Ishikawa (cell line): Measurements from ENCODE around the gene CETP.

ENCODE experiments used
- CEBPB ChIP-seq: IDR thresholded peaks from 2 replicates; pipeline ENCODE4 v1.6.1; 2012
- CREB1 ChIP-seq: IDR thresholded peaks from 2 replicates; pipeline ENCODE4 v1.6.1; 2012; ENCODE audit warnings: low read depth
- EGR1 ChIP-seq: IDR thresholded peaks from 2 replicates; pipeline ENCODE4 v1.6.1; 2012
- EP300 ChIP-seq: IDR thresholded peaks from 2 replicates; pipeline ENCODE4 v1.6.1; 2012; ENCODE audit warnings: borderline replicate concordance
- FOXM1 ChIP-seq: IDR thresholded peaks from 2 replicates; pipeline ENCODE4 v1.6.1; 2012; ENCODE audit warnings: low read depth, borderline replicate concordance
- NFIC ChIP-seq: IDR thresholded peaks from 2 replicates; pipeline ENCODE4 v1.6.1; 2012
- RAD21 ChIP-seq: IDR thresholded peaks from 2 replicates; pipeline ENCODE4 v1.6.1; 2012; ENCODE audit warnings: low read depth
- TAF1 ChIP-seq: IDR thresholded peaks from 2 replicates; pipeline ENCODE4 v1.6.1; 2012; ENCODE audit warnings: low read depth, mild to moderate bottlenecking
- TCF12 ChIP-seq: IDR thresholded peaks from 2 replicates; pipeline ENCODE4 v1.6.1; 2012; ENCODE audit warnings: low read depth
- TEAD4 ChIP-seq: IDR thresholded peaks from 2 replicates; pipeline ENCODE4 v1.6.1; 2012
- YY1 ChIP-seq: IDR thresholded peaks from 2 replicates; pipeline ENCODE4 v1.6.1; 2012; ENCODE audit warnings: low read depth
- ZBTB7A ChIP-seq: IDR thresholded peaks from 2 replicates; pipeline ENCODE4 v1.6.1; 2012; ENCODE audit warnings: low read depth
- TF ChIP-seq, protein P1 (sequence below): IDR thresholded peaks from 2 replicates; pipeline ENCODE4 v1.6.1; 2012
- TF ChIP-seq, protein P2 (sequence below): IDR thresholded peaks from 2 replicates; pipeline ENCODE4 v1.6.1; 2012; ENCODE audit warnings: low read depth, mild to moderate bottlenecking

CETP gene

DNA sequence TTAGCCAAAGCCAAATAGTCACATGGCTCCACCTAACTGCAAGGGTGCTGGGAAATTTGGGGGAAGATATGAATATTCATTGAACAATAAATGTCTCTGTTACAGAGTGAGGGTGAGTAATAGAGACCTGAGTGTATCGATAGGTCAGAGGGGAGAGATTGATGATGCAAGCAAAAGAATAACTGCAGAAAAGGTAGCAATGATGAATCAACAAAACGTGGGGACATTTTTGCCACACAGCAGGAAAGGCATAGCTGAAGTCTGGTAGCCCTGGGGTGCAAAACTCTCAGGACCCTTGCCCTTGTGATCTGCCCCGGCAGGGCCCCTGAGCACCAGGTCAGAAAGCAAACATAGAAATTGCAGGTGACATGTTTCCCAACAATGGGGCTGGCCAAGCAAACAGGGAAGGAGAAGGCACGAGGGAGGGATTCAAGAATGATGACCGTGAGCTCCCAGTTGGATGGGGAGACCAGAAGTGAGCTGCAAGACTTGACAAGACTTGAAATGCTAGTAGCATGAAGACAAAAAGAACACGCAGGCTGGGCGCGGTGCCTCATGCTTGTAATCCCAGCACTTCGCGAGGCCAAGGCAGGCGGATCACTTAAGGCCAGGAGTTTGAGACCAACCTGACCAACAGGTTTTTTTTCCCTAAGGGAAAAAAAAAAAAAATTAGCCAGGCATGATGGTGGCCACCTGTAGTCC lies 42.5 kb upstream of the CETP start:
- no peak for TF ChIP-seq RAD21
- TF ChIP-seq ZBTB7A, result no peak
- TF ChIP-seq, protein P1, sequence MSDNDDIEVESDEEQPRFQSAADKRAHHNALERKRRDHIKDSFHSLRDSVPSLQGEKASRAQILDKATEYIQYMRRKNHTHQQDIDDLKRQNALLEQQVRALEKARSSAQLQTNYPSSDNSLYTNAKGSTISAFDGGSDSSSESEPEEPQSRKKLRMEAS, result no peak
- no peak for TF ChIP-seq CREB1
- no peak for TF ChIP-seq EP300
- TF ChIP-seq YY1, result no peak
- TF ChIP-seq, protein P2, sequence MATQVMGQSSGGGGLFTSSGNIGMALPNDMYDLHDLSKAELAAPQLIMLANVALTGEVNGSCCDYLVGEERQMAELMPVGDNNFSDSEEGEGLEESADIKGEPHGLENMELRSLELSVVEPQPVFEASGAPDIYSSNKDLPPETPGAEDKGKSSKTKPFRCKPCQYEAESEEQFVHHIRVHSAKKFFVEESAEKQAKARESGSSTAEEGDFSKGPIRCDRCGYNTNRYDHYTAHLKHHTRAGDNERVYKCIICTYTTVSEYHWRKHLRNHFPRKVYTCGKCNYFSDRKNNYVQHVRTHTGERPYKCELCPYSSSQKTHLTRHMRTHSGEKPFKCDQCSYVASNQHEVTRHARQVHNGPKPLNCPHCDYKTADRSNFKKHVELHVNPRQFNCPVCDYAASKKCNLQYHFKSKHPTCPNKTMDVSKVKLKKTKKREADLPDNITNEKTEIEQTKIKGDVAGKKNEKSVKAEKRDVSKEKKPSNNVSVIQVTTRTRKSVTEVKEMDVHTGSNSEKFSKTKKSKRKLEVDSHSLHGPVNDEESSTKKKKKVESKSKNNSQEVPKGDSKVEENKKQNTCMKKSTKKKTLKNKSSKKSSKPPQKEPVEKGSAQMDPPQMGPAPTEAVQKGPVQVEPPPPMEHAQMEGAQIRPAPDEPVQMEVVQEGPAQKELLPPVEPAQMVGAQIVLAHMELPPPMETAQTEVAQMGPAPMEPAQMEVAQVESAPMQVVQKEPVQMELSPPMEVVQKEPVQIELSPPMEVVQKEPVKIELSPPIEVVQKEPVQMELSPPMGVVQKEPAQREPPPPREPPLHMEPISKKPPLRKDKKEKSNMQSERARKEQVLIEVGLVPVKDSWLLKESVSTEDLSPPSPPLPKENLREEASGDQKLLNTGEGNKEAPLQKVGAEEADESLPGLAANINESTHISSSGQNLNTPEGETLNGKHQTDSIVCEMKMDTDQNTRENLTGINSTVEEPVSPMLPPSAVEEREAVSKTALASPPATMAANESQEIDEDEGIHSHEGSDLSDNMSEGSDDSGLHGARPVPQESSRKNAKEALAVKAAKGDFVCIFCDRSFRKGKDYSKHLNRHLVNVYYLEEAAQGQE, result no peak
- TF ChIP-seq NFIC, result no peak

DNA sequence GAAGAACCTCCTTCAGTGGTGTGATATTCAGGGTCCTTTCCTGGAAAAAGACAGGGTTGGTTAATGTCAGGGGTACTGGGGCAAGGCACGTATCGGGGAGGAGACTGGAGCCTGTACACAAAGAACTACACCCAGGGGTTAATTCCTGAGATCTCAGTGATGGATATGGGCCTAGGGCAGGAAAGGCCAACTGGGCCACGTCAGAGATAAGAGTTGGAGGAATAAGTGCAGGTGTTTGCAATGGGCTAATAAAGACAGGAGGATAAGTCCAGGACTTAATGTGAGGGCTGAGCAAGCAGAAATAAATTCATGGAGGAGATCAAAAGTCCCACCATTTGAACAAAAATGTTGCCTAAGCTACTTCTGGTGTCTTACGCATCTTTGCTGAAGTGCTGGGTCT lies 40.2 kb upstream of the CETP start:
- no peak for TF ChIP-seq EGR1
- no peak for TF ChIP-seq ZBTB7A
- TF ChIP-seq NFIC, result no peak

DNA sequence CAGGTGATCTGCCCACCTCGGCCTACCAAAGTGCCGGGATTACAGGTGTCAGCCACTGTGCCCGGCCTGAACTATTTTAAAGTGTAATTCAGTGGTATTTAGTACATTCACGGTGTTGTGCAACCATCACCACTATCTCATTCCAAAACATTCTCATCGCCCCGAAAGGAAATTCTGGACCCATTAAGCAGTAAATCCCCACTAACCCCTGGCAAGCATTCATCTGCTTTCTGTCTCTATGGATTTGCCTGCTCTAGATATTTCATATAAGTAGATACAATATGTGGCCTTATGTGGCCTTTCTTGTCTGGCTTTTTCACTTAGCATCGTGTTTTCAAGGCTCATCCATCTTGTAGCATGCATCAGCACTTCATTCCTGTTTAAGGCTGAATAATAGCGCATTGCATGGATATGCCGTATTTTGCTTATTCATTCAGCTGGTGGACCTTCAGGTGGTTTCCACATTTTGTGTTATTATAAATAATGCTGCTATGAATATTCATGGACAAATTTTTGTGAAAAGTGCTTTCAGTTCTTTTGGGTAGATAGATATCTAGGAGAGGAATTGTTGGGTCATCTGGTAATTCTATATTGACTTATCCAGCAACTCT lies 38.2 kb upstream of the CETP start:
- TF ChIP-seq TCF12 (no peak), ZBTB7A (no peak), NFIC (no peak), TEAD4 (no peak)

DNA sequence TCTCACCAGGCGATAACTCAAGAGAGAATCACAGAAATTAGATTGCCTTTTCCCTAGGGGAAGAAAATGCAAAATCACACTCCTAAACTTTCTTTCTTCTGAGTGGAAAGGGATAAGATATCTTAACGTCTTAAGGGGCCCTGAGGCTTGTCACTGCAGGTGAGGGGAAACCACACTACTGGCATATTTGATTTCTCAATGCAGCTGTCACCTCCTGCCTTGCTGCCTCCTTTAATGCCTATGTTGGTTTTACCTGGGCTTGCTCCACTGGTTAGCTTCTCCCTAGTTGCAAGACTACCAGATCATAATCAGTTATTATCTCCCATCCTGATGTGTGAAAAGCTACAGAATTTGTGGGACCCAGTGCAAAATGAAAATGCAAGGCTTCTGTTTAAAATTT lies 34.3 kb upstream of the CETP start:
- no peak for TF ChIP-seq NFIC
- TF ChIP-seq, protein P1, result no peak
- no peak for TF ChIP-seq TAF1
- TF ChIP-seq, protein P2, result no peak
- no peak for TF ChIP-seq CREB1
- no peak for TF ChIP-seq ZBTB7A
- no peak for TF ChIP-seq TEAD4
- TF ChIP-seq CEBPB, result no peak
- TF ChIP-seq EP300, result no peak

DNA sequence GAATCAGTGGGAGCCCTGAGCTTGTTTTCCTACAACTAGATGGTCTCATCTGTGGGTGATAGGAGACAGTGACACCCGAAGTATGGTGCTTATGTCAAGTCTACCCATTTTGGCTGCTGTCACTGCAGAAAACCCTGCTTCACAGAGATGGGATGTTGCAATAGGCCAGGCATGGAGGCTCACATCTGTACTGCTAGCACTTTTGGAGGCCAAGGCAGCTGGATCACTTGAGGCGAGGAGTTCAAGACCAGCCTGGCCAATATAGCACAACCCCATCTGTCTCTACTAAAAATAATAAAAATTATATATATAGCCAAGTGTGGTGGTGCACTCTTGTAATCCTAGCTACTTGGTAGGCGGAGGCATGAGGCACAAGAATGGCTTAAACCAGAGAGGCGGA lies 32.1 kb upstream of the CETP start:
- TF ChIP-seq, protein P1, result no peak
- no peak for TF ChIP-seq TEAD4

DNA sequence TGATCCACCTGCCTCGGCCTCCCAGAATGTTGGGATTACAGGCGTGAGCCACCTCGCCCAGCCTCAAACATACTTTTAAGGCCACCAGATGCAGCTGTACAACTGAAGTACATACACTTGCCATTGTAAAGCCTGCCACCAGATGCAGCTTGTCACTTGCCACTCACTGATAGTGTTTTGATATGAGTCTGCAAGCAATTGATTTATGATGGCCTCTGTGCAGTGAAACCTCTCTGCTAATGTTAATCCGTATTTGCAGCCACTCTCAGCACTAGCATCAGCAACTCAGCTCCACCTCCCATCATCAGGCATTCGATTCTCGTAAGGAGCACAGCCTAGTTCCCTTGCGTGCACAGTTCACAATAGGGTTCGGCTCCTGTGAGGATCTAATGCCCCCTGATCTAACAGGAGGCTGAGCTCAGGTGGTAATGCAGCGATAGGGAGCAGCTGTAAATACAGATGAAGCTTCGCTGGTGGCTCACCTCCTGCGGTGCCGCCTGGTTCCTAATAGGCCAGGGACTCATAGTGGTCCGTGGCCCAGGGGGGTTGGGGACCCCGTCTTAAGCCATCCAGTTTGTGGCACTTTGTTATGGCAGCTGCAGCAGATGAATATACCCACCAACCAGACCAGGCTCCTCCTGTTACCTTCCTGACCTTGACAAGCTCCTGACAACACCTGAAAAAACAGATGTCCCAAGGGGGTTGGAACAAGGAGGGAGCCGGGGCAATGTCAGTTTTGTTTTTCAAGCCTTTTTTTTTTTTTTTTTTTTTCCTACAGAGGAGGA lies 31.1 kb upstream of the CETP start:
- TF ChIP-seq EP300, result no peak
- no peak for TF ChIP-seq ZBTB7A
- no peak for TF ChIP-seq CREB1
- no peak for TF ChIP-seq TAF1
- no peak for TF ChIP-seq RAD21
- TF ChIP-seq NFIC, result no peak
- no peak for TF ChIP-seq FOXM1
- TF ChIP-seq EGR1, result no peak
- TF ChIP-seq TEAD4, result no peak
- TF ChIP-seq YY1, result no peak
- no peak for TF ChIP-seq TCF12
- TF ChIP-seq, protein P1, result no peak
